NCI-H1092 (cell line): ENCODE data around the gene TMEM255B.

Experiments used
- DNase-seq: peaks from one replicate; lab custom pipeline; 2025; lab: John Stamatoyannopoulos, UW

The TMEM255B gene

GRCh38 chr13:113849546-113849945 lies 90.5 kb downstream of the TMEM255B start:
- DNase-seq = no peak

- no peak for DNase-seq
These were observed 91.1 kb downstream of the TMEM255B start for GRCh38 chr13:113849981-113850721.

- DNase-seq = no peak
These were observed 91.9 kb downstream of the TMEM255B start for GRCh38 chr13:113850722-113851479.

GRCh38 chr13:113851480-113851803 lies 92.4 kb downstream of the TMEM255B start:
- no peak for DNase-seq

GRCh38 chr13:113851826-113852535 lies 93.0 kb downstream of the TMEM255B start:
- DNase-seq = no peak

GRCh38 chr13:113852536-113853517 lies 93.8 kb downstream of the TMEM255B start:
- no peak for DNase-seq

DNA sequence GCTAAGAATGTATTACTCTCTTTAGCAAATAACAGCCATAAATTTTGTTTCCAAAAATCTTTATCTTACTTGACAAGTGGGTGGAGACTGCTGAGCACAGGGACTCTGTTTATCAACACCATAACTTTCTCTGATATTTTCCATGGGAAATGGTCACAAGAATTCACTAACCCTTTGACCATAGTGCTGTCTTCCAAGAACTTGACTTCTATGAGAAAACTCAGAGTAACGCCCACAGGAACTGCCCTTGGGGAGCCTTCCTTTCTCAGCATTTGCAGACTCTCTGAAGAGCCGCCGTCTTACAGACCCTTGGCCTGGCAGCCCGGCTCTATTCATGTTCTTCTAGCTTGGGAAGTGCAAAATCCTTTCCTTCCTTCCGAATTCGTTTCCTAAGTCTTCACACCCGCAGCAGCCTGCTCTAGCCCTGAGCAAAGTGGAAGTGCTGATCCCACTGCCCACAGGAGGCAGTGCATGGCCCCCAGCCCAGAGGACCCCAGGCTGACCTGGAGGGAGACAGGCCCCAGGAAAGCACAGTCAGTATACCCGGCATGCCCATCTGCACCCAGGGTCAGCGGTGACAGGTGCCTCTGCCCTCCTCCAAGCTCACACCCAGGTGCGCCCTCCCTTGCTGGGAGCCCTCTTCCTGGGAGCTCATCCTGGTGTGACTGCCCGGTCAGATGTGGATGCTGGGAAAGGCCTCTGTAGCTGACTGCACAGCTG lies 94.7 kb downstream of the TMEM255B start:
- no peak for DNase-seq

DNA sequence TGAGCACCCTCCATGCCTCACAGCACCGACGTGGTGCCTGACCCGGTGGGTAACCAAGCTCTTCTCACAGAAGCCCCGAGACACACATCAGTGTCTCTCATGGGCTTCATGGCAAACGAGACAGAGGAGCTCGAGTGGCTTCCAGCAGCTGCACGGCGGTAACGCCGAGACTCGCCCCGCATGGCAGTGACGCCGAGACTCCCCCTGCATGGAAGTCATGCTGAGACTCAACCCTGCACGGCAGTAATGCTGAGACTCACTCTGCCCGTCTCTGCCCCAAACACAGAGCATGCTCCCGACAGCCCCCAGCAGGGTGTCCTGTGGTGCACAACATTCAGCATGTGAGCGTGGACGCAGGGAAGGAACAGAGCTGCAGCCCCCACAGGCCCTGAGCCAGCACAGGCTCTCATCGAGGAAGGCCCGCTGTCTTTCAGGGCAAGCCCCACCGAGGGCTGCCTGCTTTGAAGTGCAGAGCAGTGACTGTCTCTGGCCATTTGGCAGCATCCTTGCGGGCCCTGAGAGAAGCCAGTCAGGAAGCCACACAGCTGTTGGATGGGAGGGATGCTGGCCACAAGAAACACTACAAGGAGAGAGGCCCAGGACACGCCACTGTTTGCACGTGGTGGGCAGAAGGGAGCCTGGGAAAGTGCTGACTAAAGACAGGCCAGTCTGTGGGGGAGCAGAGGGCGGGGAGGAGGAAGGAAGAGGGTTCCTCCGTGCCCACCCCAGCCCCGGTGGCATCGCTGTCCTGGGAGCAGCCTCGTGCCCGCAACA lies 95.4 kb downstream of the TMEM255B start:
- no peak for DNase-seq

DNA sequence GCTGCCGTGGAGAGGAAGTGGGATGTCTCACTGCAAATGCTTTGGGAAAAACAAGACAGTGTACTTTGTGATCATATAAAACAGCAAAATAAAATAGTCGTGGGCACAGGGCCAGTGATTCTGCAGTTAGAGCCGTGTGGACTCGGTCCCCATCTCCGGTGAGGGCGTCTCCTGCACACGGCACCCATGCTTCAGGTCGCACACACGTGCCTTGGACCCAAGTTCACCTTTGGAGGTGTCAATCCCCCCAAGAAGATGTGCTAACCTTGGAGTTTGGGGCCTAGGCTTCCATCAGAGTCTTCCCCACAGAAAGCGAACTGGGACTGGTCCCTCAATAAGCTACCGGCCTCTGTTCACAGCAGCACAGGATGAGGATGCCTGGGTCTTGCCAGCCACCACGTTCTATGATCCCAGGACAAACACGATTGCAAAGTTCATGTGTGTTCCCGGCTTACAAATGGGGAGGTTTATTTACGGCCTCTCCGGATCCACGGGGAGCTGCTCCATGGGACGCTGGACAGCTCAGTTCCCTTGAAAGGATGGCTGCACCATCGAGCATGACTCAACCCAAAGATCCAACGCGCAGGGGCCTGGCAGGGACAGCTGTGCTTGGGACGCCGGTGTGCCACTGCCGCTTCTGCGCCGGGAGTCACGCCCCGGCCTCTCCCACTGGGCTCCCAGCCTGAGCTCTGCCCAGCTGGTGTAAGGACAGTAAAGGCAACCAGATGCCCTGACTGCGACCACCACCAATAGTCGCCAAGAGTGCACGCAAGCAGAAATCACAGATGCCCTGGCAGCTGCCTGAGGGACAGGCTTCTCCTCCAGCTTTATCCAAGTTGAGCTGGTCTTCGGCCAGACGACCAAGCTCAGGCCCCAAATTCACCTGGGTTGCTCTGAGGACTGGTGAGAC lies 96.2 kb downstream of the TMEM255B start:
- no peak for DNase-seq

DNA sequence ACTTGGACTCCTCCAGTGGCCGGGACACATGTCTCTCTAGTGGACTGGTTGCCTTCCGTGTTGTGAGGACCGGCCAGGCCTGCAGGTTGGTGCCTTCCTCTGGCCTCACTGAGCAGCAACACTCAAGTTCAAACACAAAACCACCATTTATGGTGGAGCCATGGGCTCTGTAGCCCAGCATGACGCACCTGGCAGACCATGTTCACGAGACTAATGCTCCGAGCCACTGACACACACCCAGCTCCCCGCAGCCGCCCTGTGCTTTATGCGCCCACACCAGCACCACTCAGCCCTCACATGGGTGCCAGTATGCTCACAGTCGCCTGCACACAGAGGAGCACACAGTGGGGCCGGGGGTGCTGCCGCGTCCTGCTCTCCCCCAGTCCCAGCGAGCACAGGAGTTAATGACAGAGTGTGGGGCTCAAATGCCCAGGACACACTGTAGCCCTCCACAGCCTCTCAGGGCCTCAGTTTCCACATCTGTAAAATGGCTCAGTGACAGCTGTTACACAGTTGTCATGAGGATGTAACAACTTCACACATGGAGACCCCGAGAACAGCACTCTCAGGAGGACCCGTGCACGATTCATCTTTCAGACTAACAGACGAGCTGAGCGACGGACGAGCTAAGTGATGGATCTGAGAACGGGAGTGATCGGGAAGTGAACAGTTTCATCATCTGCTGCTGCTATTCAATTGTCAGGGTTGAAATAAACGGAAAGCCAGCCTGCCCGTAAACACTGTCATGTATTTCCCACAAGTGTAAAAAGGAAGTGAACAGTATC lies 97.1 kb downstream of the TMEM255B start:
- DNase-seq = no peak

- DNase-seq = no peak
These were observed 97.7 kb downstream of the TMEM255B start for GRCh38 chr13:113856716-113857065.

GRCh38 chr13:113857531-113858195 lies 98.6 kb downstream of the TMEM255B start:
- no peak for DNase-seq

- DNase-seq = no peak
These were observed 100.5 kb downstream of the TMEM255B start for GRCh38 chr13:113859311-113860050.

DNA sequence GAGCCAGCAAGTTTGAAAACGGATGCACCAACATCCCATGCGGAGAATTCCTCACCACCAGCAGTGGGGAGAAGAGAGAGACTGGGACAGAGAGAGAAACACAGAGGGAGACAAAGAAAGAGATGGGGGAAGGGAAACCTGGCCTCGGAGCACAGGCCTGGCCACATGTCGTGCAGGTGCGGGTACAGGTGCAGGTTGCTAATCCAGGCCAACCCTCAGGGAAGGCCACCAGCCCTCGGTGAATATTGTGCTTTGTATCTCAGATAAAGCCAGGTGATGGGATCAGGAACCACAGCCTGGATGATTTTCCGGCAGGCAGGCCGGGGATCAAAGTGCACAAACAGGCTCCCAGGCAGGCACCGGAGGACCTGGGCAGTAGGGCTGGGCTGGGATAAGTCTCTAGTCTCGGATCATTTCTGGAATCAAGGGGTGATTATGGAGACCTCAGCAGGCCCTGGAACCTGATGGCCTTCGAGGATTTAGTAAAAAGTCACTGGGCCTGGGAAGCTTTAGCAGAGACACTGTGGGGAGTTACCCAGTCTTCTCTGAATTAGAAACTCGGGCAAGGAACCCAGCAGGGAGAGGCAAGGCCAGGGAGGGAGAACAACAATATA lies 101.1 kb downstream of the TMEM255B start:
- DNase-seq = no peak

DNA sequence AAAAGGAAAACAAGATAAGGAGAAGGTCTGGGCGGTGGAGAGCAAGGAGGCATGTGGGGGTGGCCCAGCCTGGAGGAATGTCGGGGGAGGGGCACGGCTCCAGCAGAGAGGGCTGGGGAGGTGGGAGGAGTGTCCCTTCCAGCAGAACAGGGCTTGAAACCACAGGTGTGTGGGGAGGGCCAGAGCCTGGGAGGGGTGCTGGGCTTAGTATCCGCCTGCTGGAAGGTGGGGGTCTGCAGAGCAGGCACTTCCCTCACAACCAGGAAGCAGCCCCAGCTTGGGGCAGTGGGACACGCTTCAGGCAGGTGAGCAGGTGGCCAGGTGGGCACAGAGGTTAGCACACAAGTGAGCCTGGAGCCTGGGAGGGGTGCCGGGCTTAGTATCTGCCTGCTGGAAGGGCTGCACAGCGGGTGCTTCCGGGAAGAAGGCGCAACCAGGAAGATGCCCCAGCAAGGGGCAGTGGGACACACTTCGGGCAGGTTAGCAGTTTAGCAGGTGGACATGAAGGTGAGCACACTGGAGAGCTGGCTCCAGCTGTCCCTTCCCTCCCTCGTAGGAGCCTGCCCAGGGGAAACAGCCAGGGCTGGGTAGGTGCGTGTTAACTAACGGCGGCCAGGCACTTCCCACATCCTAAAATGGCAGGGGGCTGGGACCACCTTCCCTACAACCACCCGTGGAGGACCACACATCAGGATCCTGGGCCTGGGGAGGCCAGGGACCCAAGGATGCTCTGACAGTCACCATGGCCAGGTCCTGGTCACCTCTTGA lies 101.8 kb downstream of the TMEM255B start:
- no peak for DNase-seq

DNA sequence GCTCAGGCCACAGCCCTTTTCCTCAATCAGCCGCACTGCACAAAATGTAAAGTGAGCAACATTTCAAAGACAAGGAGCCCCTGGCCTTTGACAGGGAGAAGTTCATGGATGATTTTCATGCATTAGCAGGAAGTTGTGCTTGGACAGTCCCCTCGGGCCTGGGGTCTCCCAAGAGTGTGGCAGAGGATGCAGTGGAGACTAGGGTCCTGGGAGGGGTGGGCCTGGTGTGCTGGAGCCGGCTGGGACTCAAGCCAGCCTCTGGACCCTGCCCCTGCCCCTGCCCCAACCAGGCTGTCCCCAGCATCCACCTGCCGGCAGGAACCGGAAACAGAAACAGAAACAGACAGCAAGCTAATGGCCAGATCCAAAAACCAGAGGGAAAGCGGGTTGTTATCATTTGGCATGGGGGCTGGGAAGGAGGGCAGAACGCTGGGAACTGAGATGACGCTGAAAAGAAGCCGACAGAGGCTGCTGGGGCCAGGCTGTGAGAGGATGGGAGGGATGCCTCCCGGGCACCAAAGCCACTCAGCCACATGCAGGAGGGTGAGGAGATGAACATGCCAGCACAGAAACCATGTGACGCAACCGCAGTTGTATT lies 102.5 kb downstream of the TMEM255B start:
- DNase-seq = no peak
